Measurements from ENCODE around the gene MYO10. TPM values are rescaled to one million over a fixed set of nuclear protein-coding genes. Genes with fewer than 3 reads are reported as not detected.

The MYO10 gene
- total and polyA plus RNA-seq, 2 donors (not counting 3 experiments of a cell fraction or from before 2014, with no cell fraction given) = 36.0 to 148 TPM

DNA sequence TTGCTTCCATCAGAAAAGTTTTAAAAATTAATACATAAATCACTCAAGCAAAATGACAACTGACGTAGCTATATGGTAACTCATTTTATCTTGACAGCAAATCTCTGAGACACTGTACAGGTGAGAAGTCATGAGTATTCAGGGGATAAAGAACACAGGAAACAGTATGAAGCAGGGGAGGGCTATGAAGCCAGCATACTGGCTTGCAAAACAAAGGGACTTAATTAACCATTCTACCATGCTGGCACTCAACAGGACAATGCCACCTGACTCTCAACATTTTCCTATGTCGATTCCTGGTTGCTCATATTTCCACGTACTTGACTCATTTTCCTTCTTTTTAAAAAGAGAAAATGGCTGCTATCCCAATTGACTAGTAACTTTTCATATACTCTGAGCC, 167.9 kb downstream of the MYO10 start:
- ChIA-PET CTCF (interaction anchor here (1.1 to 3.3 kb wide), 2 partner anchors 78 to 422 kb away, joined by 3 to 13 read pairs; no protein-coding TSS in a partner anchor), POLR2A (interaction anchor here (0.6 kb wide), 1 partner anchor 1223 kb away, joined by 3 read pairs; no protein-coding TSS in a partner anchor)
- no peak overlapping the region for H3K9ac ChIP-seq (replicated peaks; ENCODE audit: extremely low read depth, insufficient read depth, low read length)
- no peak for FAIRE-seq
- no peak overlapping the region for H2AFZ ChIP-seq (ENCODE audit: low read depth, low read length)
- no peak for DNase-seq (ENCODE audit: low read depth, low spot score)
- H4K20me1 ChIP-seq (replicated peaks; ENCODE audit: control insufficient read depth, extremely low read depth, insufficient read depth, low read length) = no peaks in the 10 kb centered on the region
- no peak overlapping the region for H3K4me3 ChIP-seq (replicated peaks in 1 of 3; ENCODE audit: insufficient read depth in 1 of 3, low read depth in 1 of 3, low read length in 3 of 3)
- dilution Hi-C loops (cut with MboI; ENCODE audit: extremely low pct_ligation_motif_present, low sequenced_read_pairs) (no loop called here), intact Hi-C loops (cut with micrococcal nuclease) (no loop called here)
- no peaks in the 10 kb centered on the region for H3K4me1 ChIP-seq (ENCODE audit: control insufficient read depth, extremely low read depth, insufficient read depth, low read length)
- no peaks in the 10 kb centered on the region for H3K9me1 ChIP-seq (replicated peaks; ENCODE audit: control insufficient read depth, extremely low read depth, insufficient read depth, low read length)
- no TSS peak for BruUV-seq (replicated peaks)
- H3K27ac ChIP-seq (ENCODE audit: insufficient read depth, low read depth, low read length) = no peak overlapping the region
- H3K4me2 ChIP-seq (ENCODE audit: insufficient read depth, low read length) = no peak overlapping the region
- peaks cover 4% of the 10 kb centered on the region for H3K79me2 ChIP-seq (ENCODE audit: control insufficient read depth, insufficient read depth, low read length)
- H3K27me3 ChIP-seq (ENCODE audit: control insufficient read depth in 2 of 2, insufficient read depth in 2 of 2, low read length in 2 of 2) = no peaks in the 10 kb centered on the region
- H3K36me3 ChIP-seq (ENCODE audit: control insufficient read depth in 2 of 2, extremely low read depth in 1 of 2, insufficient read depth in 2 of 2, low read length in 2 of 2) = peaks cover 22 to 30% of the 10 kb centered on the region in 2 experiments
- no peak for TF ChIP-seq EZH2 (IDR thresholded peaks at IDR 0.05; ENCODE audit: borderline replicate concordance, low read depth, low read length, severe bottlenecking)
- TF ChIP-seq GATA2 (IDR thresholded peaks at IDR 0.05; ENCODE audit: insufficient read depth, insufficient read length, low read depth, low read length) = no peak
- no peak for TF ChIP-seq POLR2AphosphoS5 (IDR thresholded peaks at IDR 0.05; ENCODE audit: insufficient read depth, low read depth, low read length)
- TF ChIP-seq, protein P1, sequence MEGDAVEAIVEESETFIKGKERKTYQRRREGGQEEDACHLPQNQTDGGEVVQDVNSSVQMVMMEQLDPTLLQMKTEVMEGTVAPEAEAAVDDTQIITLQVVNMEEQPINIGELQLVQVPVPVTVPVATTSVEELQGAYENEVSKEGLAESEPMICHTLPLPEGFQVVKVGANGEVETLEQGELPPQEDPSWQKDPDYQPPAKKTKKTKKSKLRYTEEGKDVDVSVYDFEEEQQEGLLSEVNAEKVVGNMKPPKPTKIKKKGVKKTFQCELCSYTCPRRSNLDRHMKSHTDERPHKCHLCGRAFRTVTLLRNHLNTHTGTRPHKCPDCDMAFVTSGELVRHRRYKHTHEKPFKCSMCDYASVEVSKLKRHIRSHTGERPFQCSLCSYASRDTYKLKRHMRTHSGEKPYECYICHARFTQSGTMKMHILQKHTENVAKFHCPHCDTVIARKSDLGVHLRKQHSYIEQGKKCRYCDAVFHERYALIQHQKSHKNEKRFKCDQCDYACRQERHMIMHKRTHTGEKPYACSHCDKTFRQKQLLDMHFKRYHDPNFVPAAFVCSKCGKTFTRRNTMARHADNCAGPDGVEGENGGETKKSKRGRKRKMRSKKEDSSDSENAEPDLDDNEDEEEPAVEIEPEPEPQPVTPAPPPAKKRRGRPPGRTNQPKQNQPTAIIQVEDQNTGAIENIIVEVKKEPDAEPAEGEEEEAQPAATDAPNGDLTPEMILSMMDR (IDR thresholded peaks at IDR 0.05; ENCODE audit: extremely low read depth in 1 of 2, insufficient read depth in 1 of 2, low read depth in 1 of 2, low read length in 2 of 2) = no peak
- TF ChIP-seq MYC (IDR thresholded peaks at IDR 0.05; ENCODE audit: low read depth, low read length) = no peak
- no peak for TF ChIP-seq POLR2A (IDR thresholded peaks at IDR 0.05; ENCODE audit: low read depth, low read length)
- TF ChIP-seq, protein P2, sequence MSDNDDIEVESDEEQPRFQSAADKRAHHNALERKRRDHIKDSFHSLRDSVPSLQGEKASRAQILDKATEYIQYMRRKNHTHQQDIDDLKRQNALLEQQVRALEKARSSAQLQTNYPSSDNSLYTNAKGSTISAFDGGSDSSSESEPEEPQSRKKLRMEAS (IDR thresholded peaks at IDR 0.05; ENCODE audit: insufficient read depth, insufficient read length) = no peak
- no peak for TF ChIP-seq FOS (IDR thresholded peaks at IDR 0.05; ENCODE audit: borderline replicate concordance, insufficient read depth, low read length)
- TF ChIP-seq JUN (IDR thresholded peaks at IDR 0.05; ENCODE audit: borderline replicate concordance, insufficient read depth, insufficient read length, low read depth) = no peak
- no peaks in the 10 kb centered on the region for H3K9me3 ChIP-seq (replicated peaks; ENCODE audit: control insufficient read depth, insufficient read depth, low read length)
